ENCODE results near the gene ASXL2.

ASXL2 gene

DNA sequence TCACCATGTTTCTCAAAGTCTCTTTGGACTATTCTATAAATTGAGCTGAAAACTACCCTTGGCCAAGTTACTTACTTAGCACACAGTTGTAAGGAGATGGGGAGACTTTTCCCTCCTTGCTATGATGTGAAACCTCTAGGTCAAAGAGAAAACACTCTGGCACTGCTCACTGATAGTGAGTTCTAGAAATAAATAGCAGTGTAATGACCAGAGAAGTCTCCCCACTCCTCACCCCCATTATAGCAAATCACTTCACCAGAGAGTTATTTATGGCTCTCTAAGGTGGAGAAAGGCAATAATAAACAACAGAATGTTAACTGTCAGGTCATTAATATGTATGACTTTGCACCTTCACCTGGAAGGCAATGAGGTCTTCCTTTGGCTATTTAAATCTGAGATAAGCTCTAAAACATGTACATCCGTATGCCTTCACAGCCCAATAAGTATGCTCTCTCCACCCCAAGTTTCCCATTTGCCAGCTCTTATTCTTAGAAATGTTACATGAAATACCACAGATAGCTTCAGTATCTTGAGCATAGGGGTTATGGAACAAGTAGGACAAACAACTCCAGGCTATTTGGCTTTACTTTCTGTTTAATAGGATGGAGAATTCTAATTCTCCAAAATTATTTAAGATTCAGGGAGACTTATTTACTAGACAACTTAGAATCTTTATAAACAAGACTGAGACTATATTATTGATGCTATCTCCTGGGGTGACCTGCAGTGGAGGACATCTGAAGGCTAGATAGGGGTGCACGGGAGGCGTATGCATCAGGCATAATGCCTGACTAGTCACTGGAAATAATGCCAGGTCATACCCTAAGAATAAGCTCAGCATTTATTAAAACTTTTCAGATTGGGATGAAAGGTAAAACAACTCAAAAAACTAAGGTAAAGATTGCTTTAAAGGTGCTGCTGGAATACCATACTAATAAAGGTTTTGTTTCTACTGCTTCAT, 139.6 kb downstream of the ASXL2 start:
- no peaks in the 10 kb centered on the region for H3K9me3 ChIP-seq (ENCODE audit: control insufficient read depth, low read length)
- H3K36me3 ChIP-seq (ENCODE audit: control insufficient read depth, insufficient read depth, low read length) = peaks cover 19% of the 10 kb centered on the region
- no peak overlapping the region for H3K27ac ChIP-seq (ENCODE audit: low read depth, low read length, severe bottlenecking)
- no peak overlapping the region for H3K4me3 ChIP-seq (ENCODE audit: extremely low read depth, insufficient read depth, low read length, poor library complexity, severe bottlenecking)
- WGBS, 2 experiments (ENCODE audit: insufficient coverage in 2 of 2) = 100% methylated on average over 2 to 3 of the region's 3 CpGs
- H3K4me1 ChIP-seq (ENCODE audit: control insufficient read depth, insufficient read depth, low read length, poor library complexity, severe bottlenecking) = peaks cover 7% of the 10 kb centered on the region

GRCh38 chr2:25736899-25737515, 141.3 kb downstream of the ASXL2 start:
- Histone ChIP-seq H3K4me1 (ENCODE audit: control insufficient read depth, insufficient read depth, low read length, poor library complexity, severe bottlenecking) (peaks cover 6% of the 10 kb centered on the region), H3K4me3 (ENCODE audit: extremely low read depth, insufficient read depth, low read length, poor library complexity, severe bottlenecking) (no peak overlapping the region), H3K9me3 (ENCODE audit: control insufficient read depth, low read length) (no peaks in the 10 kb centered on the region), H3K36me3 (ENCODE audit: control insufficient read depth, insufficient read depth, low read length) (peaks cover 3% of the 10 kb centered on the region), H3K27ac (ENCODE audit: low read depth, low read length, severe bottlenecking) (no peak overlapping the region)
- WGBS, 2 experiments (ENCODE audit: insufficient coverage in 2 of 2) = 85 to 100% methylated on average over 2 to 3 of the region's 6 CpGs

- H3K4me3 ChIP-seq (ENCODE audit: extremely low read depth, insufficient read depth, low read length, poor library complexity, severe bottlenecking) = no peak overlapping the region
- WGBS, 2 experiments (ENCODE audit: insufficient coverage in 2 of 2) = no CpG with 5 or more reads among the region's 1 CpG
- no peaks in the 10 kb centered on the region for H3K9me3 ChIP-seq (ENCODE audit: control insufficient read depth, low read length)
- no peaks in the 10 kb centered on the region for H3K36me3 ChIP-seq (ENCODE audit: control insufficient read depth, insufficient read depth, low read length)
- no peak overlapping the region for H3K27ac ChIP-seq (ENCODE audit: low read depth, low read length, severe bottlenecking)
- no peaks in the 10 kb centered on the region for H3K4me1 ChIP-seq (ENCODE audit: control insufficient read depth, insufficient read depth, low read length, poor library complexity, severe bottlenecking)
These were observed 142.5 kb downstream of the ASXL2 start for GRCh38 chr2:25735835-25736234.

- H3K4me3 ChIP-seq (ENCODE audit: extremely low read depth, insufficient read depth, low read length, poor library complexity, severe bottlenecking) = no peak overlapping the region
- WGBS, 2 experiments (ENCODE audit: insufficient coverage in 2 of 2) = 83 to 97% methylated on average over 4 to 7 of the region's 7 CpGs
- H3K4me1 ChIP-seq (ENCODE audit: control insufficient read depth, insufficient read depth, low read length, poor library complexity, severe bottlenecking) = no peaks in the 10 kb centered on the region
- no peak overlapping the region for H3K27ac ChIP-seq (ENCODE audit: low read depth, low read length, severe bottlenecking)
- H3K9me3 ChIP-seq (ENCODE audit: control insufficient read depth, low read length) = no peaks in the 10 kb centered on the region
- no peaks in the 10 kb centered on the region for H3K36me3 ChIP-seq (ENCODE audit: control insufficient read depth, insufficient read depth, low read length)
These were observed 149.7 kb downstream of the ASXL2 start for GRCh38 chr2:25728559-25728958.

- 60 to 100% methylated on average over 2 to 3 of the region's 3 CpGs for WGBS, 2 experiments (ENCODE audit: insufficient coverage in 2 of 2)
- Histone ChIP-seq H3K4me1 (ENCODE audit: control insufficient read depth, insufficient read depth, low read length, poor library complexity, severe bottlenecking) (no peaks in the 10 kb centered on the region), H3K36me3 (ENCODE audit: control insufficient read depth, insufficient read depth, low read length) (no peaks in the 10 kb centered on the region), H3K4me3 (ENCODE audit: extremely low read depth, insufficient read depth, low read length, poor library complexity, severe bottlenecking) (no peak overlapping the region), H3K27ac (ENCODE audit: low read depth, low read length, severe bottlenecking) (no peak overlapping the region), H3K9me3 (ENCODE audit: control insufficient read depth, low read length) (no peaks in the 10 kb centered on the region)
These were observed 151.8 kb downstream of the ASXL2 start for GRCh38 chr2:25726522-25726921.

DNA sequence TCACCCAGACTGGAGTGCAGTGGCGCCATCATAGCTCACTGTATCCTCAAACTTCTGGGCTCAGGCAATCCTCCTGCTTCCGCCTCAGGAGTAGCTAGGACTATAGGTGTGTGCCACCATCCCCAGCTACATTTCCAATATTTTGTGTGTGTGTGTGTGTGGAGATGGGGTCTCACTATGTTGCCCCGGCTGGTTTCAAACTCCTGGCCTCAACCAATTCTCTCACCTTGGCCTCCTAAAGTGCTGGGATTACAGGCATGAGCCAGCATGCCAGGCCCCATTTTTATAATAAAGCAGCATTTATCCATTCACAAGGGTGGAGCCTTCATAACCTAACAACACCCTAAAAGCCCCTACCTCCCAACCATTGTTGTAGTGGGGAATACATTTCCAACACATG, 152.4 kb downstream of the ASXL2 start:
- no peaks in the 10 kb centered on the region for H3K36me3 ChIP-seq (ENCODE audit: control insufficient read depth, insufficient read depth, low read length)
- H3K27ac ChIP-seq (ENCODE audit: low read depth, low read length, severe bottlenecking) = no peak overlapping the region
- H3K9me3 ChIP-seq (ENCODE audit: control insufficient read depth, low read length) = no peaks in the 10 kb centered on the region
- 86 to 100% methylated on average over 2 of the region's 3 CpGs for WGBS, 2 experiments (ENCODE audit: insufficient coverage in 2 of 2)
- no peaks in the 10 kb centered on the region for H3K4me1 ChIP-seq (ENCODE audit: control insufficient read depth, insufficient read depth, low read length, poor library complexity, severe bottlenecking)
- no peak overlapping the region for H3K4me3 ChIP-seq (ENCODE audit: extremely low read depth, insufficient read depth, low read length, poor library complexity, severe bottlenecking)

- no peaks in the 10 kb centered on the region for H3K9me3 ChIP-seq (ENCODE audit: control insufficient read depth, low read length)
- H3K36me3 ChIP-seq (ENCODE audit: control insufficient read depth, insufficient read depth, low read length) = no peaks in the 10 kb centered on the region
- H3K4me1 ChIP-seq (ENCODE audit: control insufficient read depth, insufficient read depth, low read length, poor library complexity, severe bottlenecking) = no peaks in the 10 kb centered on the region
- H3K4me3 ChIP-seq (ENCODE audit: extremely low read depth, insufficient read depth, low read length, poor library complexity, severe bottlenecking) = no peak overlapping the region
- H3K27ac ChIP-seq (ENCODE audit: low read depth, low read length, severe bottlenecking) = no peak overlapping the region
- 92 to 94% methylated on average over 3 to 5 of the region's 6 CpGs for WGBS, 2 experiments (ENCODE audit: insufficient coverage in 2 of 2)
These were observed 153.5 kb downstream of the ASXL2 start for GRCh38 chr2:25724756-25725155.

DNA sequence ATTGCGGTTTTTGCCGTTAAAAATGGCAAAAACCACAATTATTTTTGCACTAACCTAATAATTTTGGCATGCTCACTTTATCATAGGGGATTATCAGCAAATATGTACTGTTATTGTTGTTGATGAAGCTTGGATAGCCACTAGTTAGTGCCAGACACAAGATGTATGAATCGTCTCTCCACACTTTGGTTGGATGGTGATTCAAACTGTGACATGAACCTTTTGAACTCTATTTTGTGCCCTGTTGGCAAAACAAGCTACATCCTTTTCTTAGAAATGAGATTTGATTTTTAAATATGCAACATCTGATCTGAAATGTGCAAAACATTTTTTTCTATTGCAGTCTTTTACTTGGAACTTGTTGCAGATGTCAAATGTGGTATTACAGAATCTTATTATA, 156.1 kb downstream of the ASXL2 start:
- Histone ChIP-seq H3K27ac (ENCODE audit: low read depth, low read length, severe bottlenecking) (no peak overlapping the region), H3K36me3 (ENCODE audit: control insufficient read depth, insufficient read depth, low read length) (no peaks in the 10 kb centered on the region), H3K9me3 (ENCODE audit: control insufficient read depth, low read length) (no peaks in the 10 kb centered on the region), H3K4me3 (ENCODE audit: extremely low read depth, insufficient read depth, low read length, poor library complexity, severe bottlenecking) (no peak overlapping the region), H3K4me1 (ENCODE audit: control insufficient read depth, insufficient read depth, low read length, poor library complexity, severe bottlenecking) (no peaks in the 10 kb centered on the region)
- no CpG with 5 or more reads among the region's 3 CpGs for WGBS, 2 experiments (ENCODE audit: insufficient coverage in 2 of 2)

GRCh38 chr2:25720575-25720974, 157.7 kb downstream of the ASXL2 start:
- no peaks in the 10 kb centered on the region for H3K9me3 ChIP-seq (ENCODE audit: control insufficient read depth, low read length)
- H3K4me1 ChIP-seq (ENCODE audit: control insufficient read depth, insufficient read depth, low read length, poor library complexity, severe bottlenecking) = no peaks in the 10 kb centered on the region
- H3K27ac ChIP-seq (ENCODE audit: low read depth, low read length, severe bottlenecking) = no peak overlapping the region
- H3K4me3 ChIP-seq (ENCODE audit: extremely low read depth, insufficient read depth, low read length, poor library complexity, severe bottlenecking) = no peak overlapping the region
- WGBS, 2 experiments (ENCODE audit: insufficient coverage in 2 of 2) = 75% methylated on average over 1 of the region's 1 CpG; no CpG with 5 or more reads in 1 of the 2 experiments
- no peaks in the 10 kb centered on the region for H3K36me3 ChIP-seq (ENCODE audit: control insufficient read depth, insufficient read depth, low read length)

- H3K4me3 ChIP-seq (ENCODE audit: extremely low read depth, insufficient read depth, low read length, poor library complexity, severe bottlenecking) = no peak overlapping the region
- 92 to 93% methylated on average over 1 of the region's 1 CpG for WGBS, 2 experiments (ENCODE audit: insufficient coverage in 2 of 2)
- no peaks in the 10 kb centered on the region for H3K9me3 ChIP-seq (ENCODE audit: control insufficient read depth, low read length)
- no peaks in the 10 kb centered on the region for H3K4me1 ChIP-seq (ENCODE audit: control insufficient read depth, insufficient read depth, low read length, poor library complexity, severe bottlenecking)
- no peak overlapping the region for H3K27ac ChIP-seq (ENCODE audit: low read depth, low read length, severe bottlenecking)
- H3K36me3 ChIP-seq (ENCODE audit: control insufficient read depth, insufficient read depth, low read length) = no peaks in the 10 kb centered on the region
These were observed 163.5 kb downstream of the ASXL2 start for GRCh38 chr2:25714740-25715139.

DNA sequence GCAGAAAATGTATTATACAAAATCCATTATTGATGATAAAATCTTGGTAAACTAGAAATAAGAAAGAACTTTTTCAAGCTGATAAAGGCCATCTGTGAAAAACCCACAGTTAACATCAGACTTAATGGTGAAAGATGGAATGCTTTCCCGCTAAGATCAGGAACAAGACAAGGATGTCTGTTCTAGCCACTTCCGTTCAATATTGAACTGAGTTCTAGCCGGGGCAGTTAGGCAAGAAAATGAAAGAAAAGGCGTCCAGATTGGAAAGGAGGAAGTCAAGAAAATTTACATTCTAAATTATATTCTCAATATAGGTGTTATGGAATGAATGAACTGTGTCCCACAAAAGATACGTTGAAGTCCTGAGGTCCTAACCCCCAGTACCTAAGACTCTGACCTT, 165.8 kb downstream of the ASXL2 start:
- WGBS, 2 experiments (ENCODE audit: insufficient coverage in 2 of 2) = 100% methylated on average over 1 to 3 of the region's 5 CpGs

More for the DNA sequence above, 165.8 kb downstream of the ASXL2 start:
- Histone ChIP-seq H3K36me3 (ENCODE audit: control insufficient read depth, insufficient read depth, low read length) (no peaks in the 10 kb centered on the region), H3K4me1 (ENCODE audit: control insufficient read depth, insufficient read depth, low read length, poor library complexity, severe bottlenecking) (no peaks in the 10 kb centered on the region), H3K9me3 (ENCODE audit: control insufficient read depth, low read length) (no peaks in the 10 kb centered on the region), H3K4me3 (ENCODE audit: extremely low read depth, insufficient read depth, low read length, poor library complexity, severe bottlenecking) (no peak overlapping the region), H3K27ac (ENCODE audit: low read depth, low read length, severe bottlenecking) (no peak overlapping the region)

Measured in mesodermal cell (in vitro differentiated cells).